H1 (cell line): ENCODE results near the gene CYB561D2. TPM values are rescaled to one million over a fixed set of nuclear protein-coding genes. Genes with fewer than 3 reads are reported as not detected.

Experiments
- CTCF ChIA-PET: fragments of 300-600 bp; sonication (Branson Sonifier 250); formaldehyde crosslinking; loops from one replicate; lab custom pipeline; 2021; ENCODE audit not compliant: partially characterized antibody; lab: Charles Lee
- POLR2A ChIA-PET: fragments of 300-600 bp; sonication (Branson Sonifier 250); formaldehyde crosslinking; loops from one replicate; lab custom pipeline; 2021; ENCODE audit warnings: inconsistent platforms; ENCODE audit not compliant: partially characterized antibody; lab: Charles Lee
- DNase-seq, 2 experiments: peaks; one replicate each; pipeline versions ENCODE4 v3.0.0 to v3.0.0-alpha.2; 2010 to 2022; ENCODE audit warnings: low spot score in 2 of 2, low read depth in 1 of 2, mixed read lengths in 1 of 2
- FAIRE-seq: peaks from 2 replicates; lab custom pipeline; 2011; peaks lifted over from hg19 to GRCh38; lab: Jason Lieb, UNC
- H2AFZ ChIP-seq: 2 replicates; pipeline ENCODE4 v1.8.1; 2012; ENCODE audit warnings: low read length, inconsistent platforms
- H2AK5ac ChIP-seq: 2 replicates; pipeline ENCODE4 v1.6.1; 2013; ENCODE audit warnings: low read depth, low read length
- H2BK120ac ChIP-seq: replicated peaks from 2 replicates; pipeline ENCODE3; 2013; ENCODE audit warnings: low read depth, low read length, inconsistent platforms
- H2BK12ac ChIP-seq: 2 replicates; pipeline ENCODE4 v1.6.1; 2013; ENCODE audit warnings: low read depth, low read length
- H2BK15ac ChIP-seq: 2 replicates; pipeline ENCODE4 v1.6.1; 2013; ENCODE audit warnings: low read length
- H2BK20ac ChIP-seq: 2 replicates; pipeline ENCODE4 v1.6.1; 2013; ENCODE audit warnings: low read length
- H2BK5ac ChIP-seq: 2 replicates; pipeline ENCODE4 v1.6.1; 2013; ENCODE audit warnings: low read depth, low read length
- H3K14ac ChIP-seq: 2 replicates; pipeline ENCODE4 v1.6.1; 2013; ENCODE audit warnings: inconsistent platforms; ENCODE audit not compliant: insufficient read length
- H3K18ac ChIP-seq: 2 replicates; pipeline ENCODE4 v1.6.1; 2013; ENCODE audit warnings: low read length; ENCODE audit errors: extremely low read depth
- H3K23ac ChIP-seq: 2 replicates; pipeline ENCODE4 v1.6.1; 2013; ENCODE audit warnings: inconsistent platforms; ENCODE audit not compliant: insufficient read length
- H3K23me2 ChIP-seq: 2 replicates; pipeline ENCODE4 v1.6.1; 2013; ENCODE audit warnings: low read depth, low read length
- H3K27ac ChIP-seq: 2 replicates; pipeline ENCODE4 v1.6.1; 2011; ENCODE audit warnings: low read depth, low read length, inconsistent platforms
- H3K27me3 ChIP-seq, 4 experiments: replicated peaks in 1 of 4; 1 replicate in 1 of 4; 2 replicates in 3 of 4; pipeline versions ENCODE4 v1.6.1 to v1.8.1; 2011 to 2013; ENCODE audit warnings: low read length in 3 of 4, mild to moderate bottlenecking in 3 of 4, inconsistent platforms in 2 of 4, mixed read lengths in 2 of 4, moderate library complexity in 1 of 4; ENCODE audit not compliant: control insufficient read depth in 3 of 4, insufficient read depth in 3 of 4; ENCODE audit errors: extremely low read depth in 1 of 4
- H3K36me3 ChIP-seq, 4 experiments: 2 replicates each; pipeline versions ENCODE4 v1.6.1 to v1.8.1; 2011 to 2013; ENCODE audit warnings: mild to moderate bottlenecking in 4 of 4, low read length in 3 of 4, moderate library complexity in 2 of 4, control low read depth in 1 of 4, inconsistent platforms in 1 of 4; ENCODE audit not compliant: insufficient read depth in 4 of 4, control insufficient read depth in 2 of 4
- H3K4ac ChIP-seq: replicated peaks from 2 replicates; pipeline ENCODE3; 2013; ENCODE audit warnings: low read length, low read depth, mixed read lengths, inconsistent platforms; ENCODE audit not compliant: insufficient read length
- H3K4me1 ChIP-seq, 4 experiments: replicated peaks in 1 of 4; 1 replicate in 1 of 4; 2 replicates in 3 of 4; pipeline versions ENCODE4 v1.6.1 to v1.8.1; 2011 to 2013; ENCODE audit warnings: low read length in 3 of 4, inconsistent platforms in 2 of 4, mixed read lengths in 1 of 4; ENCODE audit not compliant: insufficient read depth in 4 of 4, control insufficient read depth in 3 of 4
- H3K4me2 ChIP-seq, 2 experiments: 2 replicates each; pipeline versions ENCODE4 v1.6.1 to v1.8.1; 2011 to 2013; ENCODE audit warnings: low read depth in 2 of 2, low read length in 2 of 2, control low read depth in 1 of 2, inconsistent platforms in 1 of 2, mild to moderate bottlenecking in 1 of 2; ENCODE audit not compliant: insufficient read depth in 1 of 2
- H3K4me3 ChIP-seq, 4 experiments: fragments of 200-600, 300-600 bp in 1 of 4; sonication (generic), shearing (Covaris generic), sonication (Bioruptor Twin) in 1 of 4; 2 replicates each; pipeline versions ENCODE4 v1.5.1 to v1.8.1; 2011 to 2016; ENCODE audit warnings: low read length in 4 of 4, low read depth in 3 of 4, control low read depth in 2 of 4, inconsistent platforms in 2 of 4, mild to moderate bottlenecking in 2 of 4, mixed read lengths in 1 of 4, moderate library complexity in 1 of 4; ENCODE audit not compliant: insufficient read depth in 2 of 4; ENCODE audit errors: extremely low read depth in 1 of 4
- H3K56ac ChIP-seq: replicated peaks from 2 replicates; pipeline ENCODE3; 2013; ENCODE audit warnings: low read depth, mild to moderate bottlenecking, mixed read lengths, low read length, inconsistent platforms; ENCODE audit not compliant: insufficient read length
- H3K79me1 ChIP-seq: 2 replicates; pipeline ENCODE4 v1.6.1; 2013; ENCODE audit warnings: low read depth, low read length, control low read depth
- H3K79me2 ChIP-seq, 2 experiments: 2 replicates each; pipeline versions ENCODE4 v1.6.1 to v1.8.1; 2012 to 2013; ENCODE audit warnings: low read length in 2 of 2, mild to moderate bottlenecking in 2 of 2, inconsistent platforms in 1 of 2; ENCODE audit not compliant: insufficient read depth in 2 of 2, control insufficient read depth in 1 of 2
- H3K9ac ChIP-seq, 4 experiments: replicated peaks in 1 of 4; 1 replicate in 1 of 4; 2 replicates in 3 of 4; pipeline versions ENCODE4 v1.6.1 to v1.8.1; 2011 to 2013; ENCODE audit warnings: low read depth in 3 of 4, low read length in 3 of 4, control low read depth in 2 of 4, mild to moderate bottlenecking in 2 of 4, moderate library complexity in 2 of 4, inconsistent platforms in 1 of 4; ENCODE audit errors: extremely low read depth in 1 of 4
- H3K9me3 ChIP-seq, 2 experiments: 2 replicates each; pipeline versions ENCODE4 v1.6.1 to v1.8.1; 2012 to 2013; ENCODE audit warnings: mild to moderate bottlenecking in 2 of 2, moderate library complexity in 2 of 2, control low read depth in 1 of 2, inconsistent platforms in 1 of 2, low read depth in 1 of 2, low read length in 1 of 2, mixed read lengths in 1 of 2; ENCODE audit not compliant: insufficient read depth in 2 of 2
- H4K20me1 ChIP-seq, 2 experiments: replicated peaks in 1 of 2; 2 replicates each; pipeline versions ENCODE3 to v1.8.1; 2011 to 2013; ENCODE audit warnings: inconsistent platforms in 2 of 2, low read length in 2 of 2, mild to moderate bottlenecking in 1 of 2; ENCODE audit not compliant: insufficient read depth in 2 of 2, control insufficient read depth in 1 of 2
- H4K5ac ChIP-seq: 2 replicates; pipeline ENCODE4 v1.6.1; 2013; ENCODE audit warnings: low read length, low read depth, mixed read lengths, inconsistent platforms; ENCODE audit not compliant: insufficient read length
- H4K8ac ChIP-seq: 2 replicates; pipeline ENCODE4 v1.8.0; 2013; ENCODE audit warnings: mild to moderate bottlenecking, moderate library complexity, low read length, inconsistent platforms; ENCODE audit not compliant: insufficient read depth; ENCODE audit errors: extremely low read depth
- H4K91ac ChIP-seq: replicated peaks from 2 replicates; pipeline ENCODE3; 2013; ENCODE audit warnings: low read length, mixed read lengths, inconsistent platforms; ENCODE audit not compliant: insufficient read length
- ASH2L ChIP-seq: fragments of 200-600, 300-600 bp; sonication (generic); IDR thresholded peaks from one replicate; pipeline ENCODE4 v1.7.1; 2017; ENCODE audit warnings: low read length
- BACH1 ChIP-seq: IDR thresholded peaks from 2 replicates; pipeline ENCODE4 v1.6.1; 2012; ENCODE audit warnings: low read length, improper control_type of control experiment
- CREB1 ChIP-seq: IDR thresholded peaks from 2 replicates; pipeline ENCODE4 v1.6.1; 2012; ENCODE audit warnings: inconsistent platforms
- E2F6 ChIP-seq: IDR thresholded peaks from 2 replicates; pipeline ENCODE4 v1.6.1; 2012; ENCODE audit warnings: inconsistent platforms
- FOSL1 ChIP-seq: IDR thresholded peaks from 2 replicates; pipeline ENCODE4 v1.6.1; 2011; ENCODE audit warnings: mild to moderate bottlenecking, low read depth, low read length, moderate library complexity; ENCODE audit not compliant: insufficient read depth
- HDAC2 ChIP-seq, 2 experiments: fragments of 300-600 bp in 1 of 2; sonication (generic) in 1 of 2; IDR thresholded peaks; 2 replicates each; pipeline ENCODE4 v1.6.1; 2011 to 2012; ENCODE audit warnings: low read depth in 2 of 2, low read length in 2 of 2, mild to moderate bottlenecking in 2 of 2, moderate library complexity in 2 of 2, borderline replicate concordance in 1 of 2, inconsistent platforms in 1 of 2
- KDM5A ChIP-seq: fragments of 200-600 bp; IDR thresholded peaks from 2 replicates; pipeline ENCODE4 v1.7.1; 2012; ENCODE audit warnings: mild to moderate bottlenecking, low read length, inconsistent platforms, mixed read lengths
- MAFK ChIP-seq: IDR thresholded peaks from 2 replicates; pipeline ENCODE4 v1.6.1; 2012; ENCODE audit warnings: low read depth, mild to moderate bottlenecking, improper control_type of control experiment, low read length
- POU5F1 ChIP-seq: IDR thresholded peaks from 2 replicates; pipeline ENCODE4 v1.6.1; 2011; ENCODE audit warnings: low read depth, mild to moderate bottlenecking, low read length, moderate library complexity
- RXRA ChIP-seq: IDR thresholded peaks from 2 replicates; pipeline ENCODE4 v1.6.1; 2011; ENCODE audit warnings: low read depth, mild to moderate bottlenecking, low read length, moderate library complexity; ENCODE audit not compliant: insufficient read depth
- YY1 ChIP-seq: IDR thresholded peaks from 2 replicates; pipeline ENCODE4 v1.6.1; 2011; ENCODE audit warnings: low read depth, mild to moderate bottlenecking, low read length
- ZNF274 ChIP-seq: IDR thresholded peaks from 2 replicates; pipeline ENCODE4 v1.7.0; 2012; ENCODE audit warnings: low read length, borderline replicate concordance; ENCODE audit errors: extremely low read depth
- WGBS, 2 experiments: shearing (Covaris generic) in 1 of 2; methylation state at CpG; one replicate each; pipeline versions ENCODE4 v1.1.6 to v1.1.7; 2013 to 2015; ENCODE audit warnings: low lambda C conversion rate in 2 of 2, mixed read lengths in 2 of 2, inconsistent platforms in 1 of 2, low coverage in 1 of 2, missing lambda C conversion rate in 1 of 2; ENCODE audit not compliant: insufficient replicate concordance in 2 of 2, insufficient coverage in 1 of 2, insufficient read length in 1 of 2; ENCODE audit errors: extremely low coverage in 1 of 2, missing lambda C conversion rate in 1 of 2; 5-methylcytosine and 5-hydroxymethylcytosine counted together
- polyA plus RNA-seq, 7 experiments: library from polyadenylated mRNA; depleted of rRNA in 3 of 7; stranded (reverse) in 5 of 7; unstranded in 2 of 7; fragments of >200 nt in 5 of 7; fragments of 200-250 nt in 2 of 7; gene quantifications; 1 replicate in 5 of 7; 2 replicates in 1 of 7; 4 replicates in 1 of 7; pipeline versions ENCODE4 v1.2.1 to v1.2.3, GENCODE V29; 2011 to 2013; ENCODE audit warnings: missing spikeins in 2 of 7, mixed read lengths in 2 of 7
- total RNA-seq: library from RNA; stranded (reverse); fragmentation: NEBNext Ultra II Directional; extraction: Animal tissue kit (Norgen Biotek cat#: 25700); gene quantifications from 2 replicates; pipeline ENCODE4 v1.2.1, GENCODE V29; 2021

The CYB561D2 gene
- total and polyA plus RNA-seq, 2 of the 8 experiments (the other 6 are each of a cell fraction or from before 2014, with no cell fraction given) = 9.8 to 34.0 TPM

- CTCF ChIA-PET = interaction anchor here (0.5 to 13.4 kb wide), 12 partner anchors 8 to 1039 kb away, joined by 3 to 136 read pairs (median 13); partner anchors contain the start of gene TMEM115
- 19% methylated on average over 36 of the region's 45 CpGs; no CpG with 5 or more reads in 1 of the 2 experiments for WGBS, 2 experiments
- POLR2A ChIA-PET = interaction anchor here (0.9 to 1.7 kb wide), 5 partner anchors 9 to 155 kb away, joined by 3 to 9 read pairs (median 3); no protein-coding TSS in a partner anchor
- Histone ChIP-seq H2BK15ac (0 out of 2 replicates have a peak within 1 kb of the TSS, but pooled peaks have one; percentile 92), H3K27ac (no peak within 1 kb of the TSS), H3K4me2 (peak within 1 kb of the TSS; percentile 61 to 96), H4K8ac (peak within 1 kb of the TSS; percentile 6; the same call in 1 of the 2 replicates), H2BK120ac (no peak within 1 kb of the TSS), H4K20me1 (peaks cover 3% of the 10 kb centered on the region in 2 experiments), H3K56ac (no peak within 1 kb of the TSS), H3K14ac (no peak within 1 kb of the TSS), H4K91ac (no peak within 1 kb of the TSS), H2BK20ac (no peak within 1 kb of the TSS), H3K9me3 (no peaks in the 10 kb centered on the region), H3K9ac (no peak within 1 kb of the TSS), H4K5ac (no peak within 1 kb of the TSS), H3K4me1 (peaks cover 0 to 18% (median 12%) of the 10 kb centered on the region in 4 experiments; a peak in 6 of 7 replicates), H3K4me3 (peak within 1 kb of the TSS; percentile 18 to 58 (median 41); a peak in 7 of 8 replicates), H2AK5ac (no peak within 1 kb of the TSS; the same call in 1 of the 2 replicates), H3K79me2 (no peaks in the 10 kb centered on the region), H3K27me3 (peaks cover 10 to 42% (median 33%) of the 10 kb centered on the region in 4 experiments), H3K23me2 (peaks cover 16% of the 10 kb centered on the region), H2AFZ (peak within 1 kb of the TSS; percentile 94), H2BK12ac (no peak within 1 kb of the TSS), H3K4ac (no peak within 1 kb of the TSS), H2BK5ac (no peak within 1 kb of the TSS), H3K18ac (peak within 1 kb of the TSS; percentile 96), H3K23ac (no peak within 1 kb of the TSS), H3K36me3 (peaks cover 0 to 3% (median 0%) of the 10 kb centered on the region in 4 experiments; a peak in 2 of 8 replicates), H3K79me1 (no peaks in the 10 kb centered on the region)
- DNase-seq (peak in 1 of 2 experiments; percentile 96), FAIRE-seq (peak; percentile 78)
- TF ChIP-seq ASH2L (no peak), KDM5A (no peak), E2F6 (no peak), BACH1 (no peak), MAFK (no peak), YY1 (peak; percentile 58; the same call in 1 of the 2 replicates), FOSL1 (peak; percentile 18; the same call in 1 of the 2 replicates), ZNF274 (no peak), POU5F1 (no peak), HDAC2 (IDR thresholded peaks at IDR 0.05; ENCODE audit: borderline replicate concordance in 1 of 2, low read depth in 2 of 2, low read length in 2 of 2) (no peak), RXRA (no peak), CREB1 (no peak)
Measured at GRCh38 chr3:50345586-50346234, 5.0 kb upstream of the CYB561D2 start, which contains the start of gene ZMYND10. Gene ZMYND10, minus strand, starts transcription at chr3:50345732. Its CDS starts 153 bp downstream, at chr3:50345579.
